HepG2 (cell line): Measurements from ENCODE around the gene ADAMTS18. TPM values are rescaled to one million over a fixed set of nuclear protein-coding genes. Genes with fewer than 3 reads are reported as not detected.

ENCODE experiments used
- HOXA5 ChIP-seq: sonication (generic); formaldehyde crosslinking; IDR thresholded peaks from 2 replicates; pipeline ENCODE4 v1.4.0; 2020; ENCODE audit warnings: missing genetic modification reagents
- KMT2B ChIP-seq: IDR thresholded peaks from 2 replicates; pipeline ENCODE4 v1.6.1; 2016; ENCODE audit warnings: missing genetic modification reagents, missing compliant biosample characterization
- MTA3 ChIP-seq: sonication (generic); formaldehyde crosslinking; IDR thresholded peaks from 2 replicates; pipeline ENCODE4 v1.4.0; 2020; ENCODE audit warnings: missing genetic modification reagents
- MYNN ChIP-seq: sonication (generic); formaldehyde crosslinking; IDR thresholded peaks from 2 replicates; pipeline ENCODE4 v1.4.0; 2020; ENCODE audit warnings: mild to moderate bottlenecking, low read depth, missing genetic modification reagents
- NR1H2 ChIP-seq: sonication (generic); formaldehyde crosslinking; IDR thresholded peaks from 2 replicates; pipeline ENCODE4 v1.8.1; 2022; ENCODE audit warnings: low read depth, missing genetic modification reagents, borderline replicate concordance
- RFX1 ChIP-seq: fragments of 450-650 bp; IDR thresholded peaks from 2 replicates; pipeline ENCODE4 v1.6.1; 2017
- ZFAT ChIP-seq: sonication (generic); formaldehyde crosslinking; conservative IDR thresholded peaks from 2 replicates; pipeline ENCODE4 v1.8.1; 2023; ENCODE audit warnings: missing genetic modification reagents, inconsistent platforms
- ZFP90 ChIP-seq: sonication (generic); formaldehyde crosslinking; IDR thresholded peaks from 2 replicates; pipeline ENCODE4 v1.8.0; 2022; ENCODE audit warnings: missing genetic modification reagents, mild to moderate bottlenecking, inconsistent platforms, borderline replicate concordance
- ZNF496 ChIP-seq: sonication (generic); formaldehyde crosslinking; IDR thresholded peaks from 2 replicates; pipeline ENCODE4 v1.8.1; 2023; ENCODE audit warnings: mild to moderate bottlenecking, moderate library complexity, missing genetic modification reagents; ENCODE audit not compliant: insufficient replicate concordance
- ZNF703 ChIP-seq: sonication (generic); formaldehyde crosslinking; IDR thresholded peaks from 2 replicates; pipeline ENCODE4 v1.5.1; 2020; ENCODE audit warnings: missing genetic modification reagents, mild to moderate bottlenecking, moderate library complexity, borderline replicate concordance
- polyA plus RNA-seq, 8 experiments: library from polyadenylated mRNA; depleted of rRNA in 3 of 8; stranded (reverse) in 7 of 8; unstranded in 1 of 8; fragments of >200 nt; fragmentation: Illumina TruSeq in 4 of 8; extraction: Trizol in 4 of 8; gene quantifications; 2 replicates each; pipeline versions ENCODE4 v1.2.1 to v1.2.3, GENCODE V29; 2011 to 2016; ENCODE audit warnings: low read depth in 4 of 8, missing spikeins in 1 of 8, mixed read lengths in 1 of 8; ENCODE audit not compliant: insufficient read depth in 1 of 8
- total RNA-seq, 5 experiments: library from RNA; depleted of rRNA; stranded (reverse); fragments of >200 nt; fragmentation: Illumina TruSeq; extraction: Trizol; gene quantifications; 2 replicates each; pipeline ENCODE4 v1.2.3, GENCODE V29; 2016; ENCODE audit warnings: low read depth in 1 of 5
- TF ChIP-seq, protein P1 (sequence below): sonication (generic); formaldehyde crosslinking; IDR thresholded peaks from 2 replicates; pipeline ENCODE4 v1.8.0; 2022; ENCODE audit warnings: missing genetic modification reagents, mild to moderate bottlenecking, borderline replicate concordance
- TF ChIP-seq, protein P2 (sequence below): sonication (generic); formaldehyde crosslinking; IDR thresholded peaks from 2 replicates; pipeline ENCODE4 v1.4.0; 2020; ENCODE audit warnings: missing genetic modification reagents; ENCODE audit errors: not compliant biosample characterization
- TF ChIP-seq, protein P3 (sequence below): sonication (generic); formaldehyde crosslinking; IDR thresholded peaks from 2 replicates; pipeline ENCODE4 v1.4.0; 2020; ENCODE audit warnings: missing genetic modification reagents

Gene ADAMTS18
- total and polyA plus RNA-seq, 2 of the 13 experiments (the other 11 are each of a cell fraction or from before 2014, with no cell fraction given), result 0.01 TPM; not detected in 1

DNA sequence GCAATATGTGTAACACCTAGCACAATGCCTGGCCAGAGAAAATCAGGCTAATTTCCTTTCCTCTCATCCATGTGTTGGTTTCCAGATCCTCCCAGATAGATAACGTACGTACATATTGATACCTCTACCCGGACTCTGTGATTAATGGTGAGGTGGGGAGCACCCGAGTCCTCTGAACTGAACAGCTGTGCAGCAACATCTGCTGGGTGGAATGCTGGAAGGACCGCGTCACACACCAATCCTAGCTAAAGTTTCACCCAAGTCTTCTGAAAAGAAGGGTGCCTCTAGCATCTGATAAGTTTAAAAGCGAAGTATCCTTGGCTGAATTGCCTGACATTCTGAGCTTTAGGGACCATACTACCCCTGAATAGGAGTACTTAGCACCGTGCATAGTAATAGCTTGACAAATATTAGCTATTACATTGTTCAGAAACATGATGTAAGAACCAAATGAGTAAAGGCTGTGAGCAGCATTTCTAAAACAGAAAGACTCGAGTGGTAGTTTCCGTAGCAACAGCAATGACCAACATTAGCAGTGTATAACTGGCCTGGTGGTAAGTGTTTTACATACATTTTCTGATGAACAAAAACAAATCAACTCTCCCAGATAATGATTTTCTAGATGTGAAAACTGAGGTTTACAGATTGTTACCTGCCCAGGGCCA, 144.3 kb downstream of the ADAMTS18 start (continued):
- TF ChIP-seq, protein P1, sequence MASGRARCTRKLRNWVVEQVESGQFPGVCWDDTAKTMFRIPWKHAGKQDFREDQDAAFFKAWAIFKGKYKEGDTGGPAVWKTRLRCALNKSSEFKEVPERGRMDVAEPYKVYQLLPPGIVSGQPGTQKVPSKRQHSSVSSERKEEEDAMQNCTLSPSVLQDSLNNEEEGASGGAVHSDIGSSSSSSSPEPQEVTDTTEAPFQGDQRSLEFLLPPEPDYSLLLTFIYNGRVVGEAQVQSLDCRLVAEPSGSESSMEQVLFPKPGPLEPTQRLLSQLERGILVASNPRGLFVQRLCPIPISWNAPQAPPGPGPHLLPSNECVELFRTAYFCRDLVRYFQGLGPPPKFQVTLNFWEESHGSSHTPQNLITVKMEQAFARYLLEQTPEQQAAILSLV (CRISPR knock-in tag), result no peak
- TF ChIP-seq, protein P2, sequence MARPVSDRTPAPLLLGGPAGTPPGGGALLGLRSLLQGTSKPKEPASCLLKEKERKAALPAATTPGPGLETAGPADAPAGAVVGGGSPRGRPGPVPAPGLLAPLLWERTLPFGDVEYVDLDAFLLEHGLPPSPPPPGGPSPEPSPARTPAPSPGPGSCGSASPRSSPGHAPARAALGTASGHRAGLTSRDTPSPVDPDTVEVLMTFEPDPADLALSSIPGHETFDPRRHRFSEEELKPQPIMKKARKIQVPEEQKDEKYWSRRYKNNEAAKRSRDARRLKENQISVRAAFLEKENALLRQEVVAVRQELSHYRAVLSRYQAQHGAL (CRISPR knock-in tag), result no peak
- TF ChIP-seq ZFAT (CRISPR knock-in tag) (no peak), KMT2B (CRISPR knock-in tag) (no peak), ZFP90 (CRISPR knock-in tag) (no peak), ZNF496 (CRISPR knock-in tag) (no peak), MYNN (no peak), MTA3 (no peak), ZNF703 (CRISPR knock-in tag) (no peak), HOXA5 (no peak), NR1H2 (no peak), RFX1 (no peak)
- TF ChIP-seq, protein P3, sequence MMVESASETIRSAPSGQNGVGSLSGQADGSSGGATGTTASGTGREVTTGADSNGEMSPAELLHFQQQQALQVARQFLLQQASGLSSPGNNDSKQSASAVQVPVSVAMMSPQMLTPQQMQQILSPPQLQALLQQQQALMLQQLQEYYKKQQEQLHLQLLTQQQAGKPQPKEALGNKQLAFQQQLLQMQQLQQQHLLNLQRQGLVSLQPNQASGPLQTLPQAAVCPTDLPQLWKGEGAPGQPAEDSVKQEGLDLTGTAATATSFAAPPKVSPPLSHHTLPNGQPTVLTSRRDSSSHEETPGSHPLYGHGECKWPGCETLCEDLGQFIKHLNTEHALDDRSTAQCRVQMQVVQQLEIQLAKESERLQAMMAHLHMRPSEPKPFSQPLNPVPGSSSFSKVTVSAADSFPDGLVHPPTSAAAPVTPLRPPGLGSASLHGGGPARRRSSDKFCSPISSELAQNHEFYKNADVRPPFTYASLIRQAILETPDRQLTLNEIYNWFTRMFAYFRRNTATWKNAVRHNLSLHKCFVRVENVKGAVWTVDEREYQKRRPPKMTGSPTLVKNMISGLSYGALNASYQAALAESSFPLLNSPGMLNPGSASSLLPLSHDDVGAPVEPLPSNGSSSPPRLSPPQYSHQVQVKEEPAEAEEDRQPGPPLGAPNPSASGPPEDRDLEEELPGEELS (CRISPR knock-in tag), result no peak
- TF ChIP-seq, all 625 proteins: peak for 0
